ENCODE results near the gene CFAP54. TPM values are rescaled to one million over a fixed set of nuclear protein-coding genes. Genes with fewer than 3 reads are reported as not detected.

The CFAP54 gene
- total and polyA plus RNA-seq, 3 experiments from 2014 or later: 0.08 to 0.88 (median 0.66) TPM

- H3K4me1 ChIP-seq (ENCODE audit: insufficient read depth, low read length): no peaks in the 10 kb centered on the region
- no peaks in the 10 kb centered on the region for H3K36me3 ChIP-seq (ENCODE audit: insufficient read depth, low read length)
- H3K27ac Mint-ChIP-seq: no peak overlapping the region
- H3K4me3 Mint-ChIP-seq: no peak overlapping the region
- POLR2A ChIA-PET: no interaction called here
- H3K4me1 Mint-ChIP-seq: no peaks in the 10 kb centered on the region
- no peak overlapping the region for H3K27ac ChIP-seq (ENCODE audit: low read depth, low read length)
- no peak for DNase-seq
- H3K9me3 ChIP-seq (ENCODE audit: low read length): no peaks in the 10 kb centered on the region
- H3K27me3 Mint-ChIP-seq: peaks cover 3 to 33% of the 10 kb centered on the region in 2 donors
- no peaks in the 10 kb centered on the region for H3K36me3 Mint-ChIP-seq
- CTCF ChIA-PET: no interaction called here
- H3K9me3 Mint-ChIP-seq: peaks cover 0 to 4% (median 0%) of the 10 kb centered on the region in 5 donors
- no peak overlapping the region for H3K4me3 ChIP-seq (ENCODE audit: low read length)
- no peaks in the 10 kb centered on the region for H3K27me3 ChIP-seq (ENCODE audit: insufficient read depth, low read length, poor library complexity, severe bottlenecking)
These were observed 361.3 kb downstream of the CFAP54 start for GRCh38 chr12:96850676-96851075.

- H3K4me3 Mint-ChIP-seq: no peak overlapping the region
- peaks cover 0 to 5% (median 0%) of the 10 kb centered on the region in 3 donors for H3K36me3 Mint-ChIP-seq
- peaks cover 9 to 28% of the 10 kb centered on the region in 2 donors for H3K27me3 Mint-ChIP-seq
- ChIA-PET CTCF (no interaction called here), POLR2A (no interaction called here)
- H3K27me3 ChIP-seq (ENCODE audit: insufficient read depth, low read length, poor library complexity, severe bottlenecking): no peaks in the 10 kb centered on the region
- H3K27ac Mint-ChIP-seq: no peak overlapping the region
- H3K4me3 ChIP-seq (ENCODE audit: low read length): no peak overlapping the region
- no peak for DNase-seq
- no peaks in the 10 kb centered on the region for H3K9me3 ChIP-seq (ENCODE audit: low read length)
- H3K4me1 ChIP-seq (ENCODE audit: insufficient read depth, low read length): no peaks in the 10 kb centered on the region
- H3K4me1 Mint-ChIP-seq: no peaks in the 10 kb centered on the region
- H3K36me3 ChIP-seq (ENCODE audit: insufficient read depth, low read length): no peaks in the 10 kb centered on the region
- peaks cover 0 to 9% (median 4%) of the 10 kb centered on the region in 5 donors for H3K9me3 Mint-ChIP-seq
- H3K27ac ChIP-seq (ENCODE audit: low read depth, low read length): no peak overlapping the region
These were observed 368.8 kb downstream of the CFAP54 start for GRCh38 chr12:96858162-96858561.

GRCh38 chr12:96861656-96862055, 372.3 kb downstream of the CFAP54 start:
- CTCF ChIA-PET: no interaction called here
- POLR2A ChIA-PET: no interaction called here
- Histone ChIP-seq H3K27me3 (ENCODE audit: insufficient read depth, low read length, poor library complexity, severe bottlenecking) (no peaks in the 10 kb centered on the region), H3K4me1 (ENCODE audit: insufficient read depth, low read length) (no peaks in the 10 kb centered on the region), H3K27ac (ENCODE audit: low read depth, low read length) (no peak overlapping the region), H3K4me3 (ENCODE audit: low read length) (no peak overlapping the region), H3K36me3 (ENCODE audit: insufficient read depth, low read length) (no peaks in the 10 kb centered on the region), H3K9me3 (ENCODE audit: low read length) (no peaks in the 10 kb centered on the region)
- Mint-ChIP-seq H3K36me3 (peaks cover 0 to 1% (median 0%) of the 10 kb centered on the region in 3 donors), H3K9me3 (peaks cover 0 to 9% (median 2%) of the 10 kb centered on the region in 5 donors), H3K27me3 (peaks cover 12 to 45% of the 10 kb centered on the region in 2 donors), H3K27ac (no peak overlapping the region), H3K4me1 (no peaks in the 10 kb centered on the region), H3K4me3 (no peak overlapping the region)
- DNase-seq: no peak

GRCh38 chr12:96862326-96862725, 372.9 kb downstream of the CFAP54 start:
- Mint-ChIP-seq H3K4me1 (no peaks in the 10 kb centered on the region), H3K27me3 (peaks cover 9 to 47% of the 10 kb centered on the region in 2 donors), H3K9me3 (peaks cover 0 to 6% (median 0%) of the 10 kb centered on the region in 5 donors), H3K27ac (no peak overlapping the region), H3K4me3 (no peak overlapping the region), H3K36me3 (no peaks in the 10 kb centered on the region)
- H3K4me3 ChIP-seq (ENCODE audit: low read length): no peak overlapping the region
- no peaks in the 10 kb centered on the region for H3K36me3 ChIP-seq (ENCODE audit: insufficient read depth, low read length)
- ChIA-PET CTCF (no interaction called here), POLR2A (no interaction called here)
- H3K27me3 ChIP-seq (ENCODE audit: insufficient read depth, low read length, poor library complexity, severe bottlenecking): no peaks in the 10 kb centered on the region
- H3K9me3 ChIP-seq (ENCODE audit: low read length): no peaks in the 10 kb centered on the region
- H3K4me1 ChIP-seq (ENCODE audit: insufficient read depth, low read length): no peaks in the 10 kb centered on the region
- no peak overlapping the region for H3K27ac ChIP-seq (ENCODE audit: low read depth, low read length)
- DNase-seq: no peak

GRCh38 chr12:96864335-96864734, 375.0 kb downstream of the CFAP54 start:
- Mint-ChIP-seq H3K4me1 (no peaks in the 10 kb centered on the region), H3K36me3 (no peaks in the 10 kb centered on the region), H3K27me3 (peaks cover 6 to 49% of the 10 kb centered on the region in 2 donors), H3K4me3 (no peak overlapping the region), H3K27ac (no peak overlapping the region), H3K9me3 (peaks cover 0 to 3% (median 0%) of the 10 kb centered on the region in 5 donors)
- H3K27ac ChIP-seq (ENCODE audit: low read depth, low read length): no peak overlapping the region
- no peak overlapping the region for H3K4me3 ChIP-seq (ENCODE audit: low read length)
- H3K9me3 ChIP-seq (ENCODE audit: low read length): no peaks in the 10 kb centered on the region
- H3K27me3 ChIP-seq (ENCODE audit: insufficient read depth, low read length, poor library complexity, severe bottlenecking): no peaks in the 10 kb centered on the region
- DNase-seq: no peak
- no peaks in the 10 kb centered on the region for H3K36me3 ChIP-seq (ENCODE audit: insufficient read depth, low read length)
- H3K4me1 ChIP-seq (ENCODE audit: insufficient read depth, low read length): no peaks in the 10 kb centered on the region
- POLR2A ChIA-PET: no interaction called here
- CTCF ChIA-PET: no interaction called here

GRCh38 chr12:96866801-96867590, 377.6 kb downstream of the CFAP54 start:
- Mint-ChIP-seq H3K9me3 (peaks cover 0 to 4% (median 0%) of the 10 kb centered on the region in 5 donors), H3K36me3 (no peaks in the 10 kb centered on the region), H3K4me3 (no peak overlapping the region), H3K27me3 (peaks cover 6 to 48% of the 10 kb centered on the region in 2 donors), H3K4me1 (no peaks in the 10 kb centered on the region), H3K27ac (no peak overlapping the region)
- ChIA-PET CTCF (no interaction called here), POLR2A (no interaction called here)
- no peak for DNase-seq
- Histone ChIP-seq H3K9me3 (ENCODE audit: low read length) (no peaks in the 10 kb centered on the region), H3K4me1 (ENCODE audit: insufficient read depth, low read length) (no peaks in the 10 kb centered on the region), H3K4me3 (ENCODE audit: low read length) (no peak overlapping the region), H3K27me3 (ENCODE audit: insufficient read depth, low read length, poor library complexity, severe bottlenecking) (no peaks in the 10 kb centered on the region), H3K36me3 (ENCODE audit: insufficient read depth, low read length) (no peaks in the 10 kb centered on the region), H3K27ac (ENCODE audit: low read depth, low read length) (no peak overlapping the region)

- Histone ChIP-seq H3K4me1 (ENCODE audit: insufficient read depth, low read length) (no peaks in the 10 kb centered on the region), H3K27ac (ENCODE audit: low read depth, low read length) (no peak overlapping the region), H3K4me3 (ENCODE audit: low read length) (no peak overlapping the region), H3K9me3 (ENCODE audit: low read length) (no peaks in the 10 kb centered on the region), H3K27me3 (ENCODE audit: insufficient read depth, low read length, poor library complexity, severe bottlenecking) (no peaks in the 10 kb centered on the region), H3K36me3 (ENCODE audit: insufficient read depth, low read length) (no peaks in the 10 kb centered on the region)
- H3K36me3 Mint-ChIP-seq: no peaks in the 10 kb centered on the region
- DNase-seq: no peak
- no peak overlapping the region for H3K4me3 Mint-ChIP-seq
- H3K27me3 Mint-ChIP-seq: peaks cover 4 to 46% of the 10 kb centered on the region in 2 donors
- H3K4me1 Mint-ChIP-seq: no peaks in the 10 kb centered on the region
- no peak overlapping the region for H3K27ac Mint-ChIP-seq
- ChIA-PET CTCF (no interaction called here), POLR2A (no interaction called here)
- peaks cover 0 to 5% (median 0%) of the 10 kb centered on the region in 5 donors for H3K9me3 Mint-ChIP-seq
These were observed 381.6 kb downstream of the CFAP54 start for GRCh38 chr12:96870946-96871345.

- no peak overlapping the region for H3K4me3 ChIP-seq (ENCODE audit: low read length)
- H3K9me3 ChIP-seq (ENCODE audit: low read length): no peaks in the 10 kb centered on the region
- no peaks in the 10 kb centered on the region for H3K4me1 ChIP-seq (ENCODE audit: insufficient read depth, low read length)
- H3K4me3 Mint-ChIP-seq: no peak overlapping the region
- POLR2A ChIA-PET: no interaction called here
- no peaks in the 10 kb centered on the region for H3K36me3 Mint-ChIP-seq
- H3K27me3 ChIP-seq (ENCODE audit: insufficient read depth, low read length, poor library complexity, severe bottlenecking): peaks cover 4% of the 10 kb centered on the region
- no peaks in the 10 kb centered on the region for H3K4me1 Mint-ChIP-seq
- CTCF ChIA-PET: no interaction called here
- no peak overlapping the region for H3K27ac Mint-ChIP-seq
- DNase-seq: no peak
- no peak overlapping the region for H3K27ac ChIP-seq (ENCODE audit: low read depth, low read length)
- peaks cover 7 to 35% of the 10 kb centered on the region in 2 donors for H3K27me3 Mint-ChIP-seq
- H3K9me3 Mint-ChIP-seq: peaks cover 0 to 5% (median 0%) of the 10 kb centered on the region in 5 donors
- no peaks in the 10 kb centered on the region for H3K36me3 ChIP-seq (ENCODE audit: insufficient read depth, low read length)
These were observed 383.6 kb downstream of the CFAP54 start for GRCh38 chr12:96872961-96873360.

Data from CD8-positive, alpha-beta memory T cell (primary cell).